Mammary microvascular endothelial cell (primary cell): ENCODE data around the gene PTMS. TPM values are rescaled to one million over a fixed set of nuclear protein-coding genes. Genes with fewer than 3 reads are reported as not detected.

Experiments used
- total RNA-seq: library from RNA; depleted of rRNA; stranded (reverse); fragments of >200 nt; gene quantifications from 2 replicates; pipeline ENCODE4 v1.2.3, GENCODE V29; 2015

The PTMS gene
- 164 and 173 TPM in 2 replicates for total RNA-seq

GRCh38 chr12:6765634-6766581 is at the start of gene PTMS:
Gene PTMS, plus strand, starts transcription at chr12:6766363. Its CDS starts 343 bp downstream, at chr12:6766706.

GRCh38 chr12:6723607-6724408 is 42.4 kb upstream of the PTMS start, which contains the start of gene COPS7A:
Gene COPS7A, plus strand, starts transcription at chr12:6724046. Its CDS starts 611 bp downstream, at chr12:6724657.

GRCh38 chr12:6752921-6753771 is 13.0 kb upstream of the PTMS start, which contains the start of gene MLF2:
Gene MLF2, minus strand, starts transcription at chr12:6753141. Its CDS starts 807 bp downstream, at chr12:6752334.

GRCh38 chr12:6772331-6772695 is 6.2 kb downstream of the PTMS start, which contains the start of gene LAG3:
Gene LAG3, plus strand, starts transcription at chr12:6772520. Its CDS starts 333 bp downstream, at chr12:6772853.

GRCh38 chr12:6788972-6789924 is 23.1 kb downstream of the PTMS start, which contains the start of gene CD4:
Gene CD4, plus strand, starts transcription at chr12:6789528. Its CDS starts 10,611 bp downstream, at chr12:6800139.

Other genes with a start within 250 kb of the PTMS start
- 5,926 and 6,362 TPM in 2 replicates for gene GAPDH, start 231.8 kb upstream of the PTMS start, total RNA-seq
- 17.0 and 17.5 TPM in 2 replicates for gene IFFO1, start 210.3 kb upstream of the PTMS start, total RNA-seq
- 37.8 and 44.9 TPM in 2 replicates for gene NOP2, start 198.1 kb upstream of the PTMS start, total RNA-seq
- gene CHD4, start 159.0 kb upstream of the PTMS start, total RNA-seq: 168 and 192 TPM in 2 replicates
- not detected in 2 replicates for gene LPAR5, start 130.4 kb upstream of the PTMS start, total RNA-seq
- 0.27 and 0.84 TPM in 2 replicates for gene ACRBP, start 118.9 kb upstream of the PTMS start, total RNA-seq
- gene ING4, start 103.2 kb upstream of the PTMS start, total RNA-seq: 21.2 and 25.4 TPM in 2 replicates
- 14.1 and 27.2 TPM in 2 replicates for gene ZNF384, start 77.0 kb upstream of the PTMS start, total RNA-seq
- not detected in 2 replicates for gene PIANP, start 65.5 kb upstream of the PTMS start, total RNA-seq
- gene COPS7A, start 42.3 kb upstream of the PTMS start, total RNA-seq: 68.9 and 69.7 TPM in 2 replicates
- 165 and 177 TPM in 2 replicates for gene MLF2, start 13.2 kb upstream of the PTMS start, total RNA-seq
- gene LAG3, start 6.2 kb downstream of the PTMS start, total RNA-seq: 0.13 TPM in 1 of 2 replicates, not detected in the other
- gene CD4, start 23.2 kb downstream of the PTMS start, total RNA-seq: not detected in 2 replicates
- gene GPR162, start 55.5 kb downstream of the PTMS start, total RNA-seq: 0.30 and 0.80 TPM in 2 replicates
- gene P3H3, start 62.0 kb downstream of the PTMS start, total RNA-seq: 7.5 and 8.8 TPM in 2 replicates
- gene GNB3, start 74.6 kb downstream of the PTMS start, total RNA-seq: 0.10 and 0.20 TPM in 2 replicates
- gene CDCA3, start 84.9 kb downstream of the PTMS start, total RNA-seq: 55.0 and 56.9 TPM in 2 replicates
- 80.9 and 87.7 TPM in 2 replicates for gene USP5, start 85.8 kb downstream of the PTMS start, total RNA-seq
- 1,010 and 1,150 TPM in 2 replicates for gene TPI1, start 101.2 kb downstream of the PTMS start, total RNA-seq
- gene SPSB2, start 106.9 kb downstream of the PTMS start, total RNA-seq: 3.2 and 3.9 TPM in 2 replicates
- gene LRRC23, start 138.5 kb downstream of the PTMS start, total RNA-seq: 2.8 and 7.1 TPM in 2 replicates
- gene ENO2, start 148.2 kb downstream of the PTMS start, total RNA-seq: 6.2 and 6.9 TPM in 2 replicates
- 12.5 and 17.1 TPM in 2 replicates for gene ATN1, start 161.6 kb downstream of the PTMS start, total RNA-seq
- gene RNU7-1, start 177.5 kb downstream of the PTMS start, total RNA-seq: not detected in 2 replicates
- gene C12orf57, start 177.7 kb downstream of the PTMS start, total RNA-seq: 214 and 226 TPM in 2 replicates
- gene PTPN6, start 185.0 kb downstream of the PTMS start, total RNA-seq: 1.2 and 5.3 TPM in 2 replicates
- 293 and 304 TPM in 2 replicates for gene PHB2, start 204.3 kb downstream of the PTMS start, total RNA-seq
- gene EMG1, start 204.6 kb downstream of the PTMS start, total RNA-seq: 51.5 and 63.6 TPM in 2 replicates